ENCODE measurements around the gene CA5A. TPM values are rescaled to one million over a fixed set of nuclear protein-coding genes. Genes with fewer than 3 reads are reported as not detected.

CA5A gene
- total RNA-seq, 1 donor from 2014 or later = not detected

- Histone ChIP-seq H3K9me3 (no peaks in the 10 kb centered on the region), H3K27me3 (no peaks in the 10 kb centered on the region), H3K36me3 (peaks cover 38% of the 10 kb centered on the region), H3K4me3 (no peak overlapping the region), H3K27ac (no peak overlapping the region), H3K4me1 (no peaks in the 10 kb centered on the region)
- no peak for ATAC-seq
- no peak for DNase-seq
- intact Hi-C loops (cut with DNase I) = no loop called here
- TF ChIP-seq, protein P1, sequence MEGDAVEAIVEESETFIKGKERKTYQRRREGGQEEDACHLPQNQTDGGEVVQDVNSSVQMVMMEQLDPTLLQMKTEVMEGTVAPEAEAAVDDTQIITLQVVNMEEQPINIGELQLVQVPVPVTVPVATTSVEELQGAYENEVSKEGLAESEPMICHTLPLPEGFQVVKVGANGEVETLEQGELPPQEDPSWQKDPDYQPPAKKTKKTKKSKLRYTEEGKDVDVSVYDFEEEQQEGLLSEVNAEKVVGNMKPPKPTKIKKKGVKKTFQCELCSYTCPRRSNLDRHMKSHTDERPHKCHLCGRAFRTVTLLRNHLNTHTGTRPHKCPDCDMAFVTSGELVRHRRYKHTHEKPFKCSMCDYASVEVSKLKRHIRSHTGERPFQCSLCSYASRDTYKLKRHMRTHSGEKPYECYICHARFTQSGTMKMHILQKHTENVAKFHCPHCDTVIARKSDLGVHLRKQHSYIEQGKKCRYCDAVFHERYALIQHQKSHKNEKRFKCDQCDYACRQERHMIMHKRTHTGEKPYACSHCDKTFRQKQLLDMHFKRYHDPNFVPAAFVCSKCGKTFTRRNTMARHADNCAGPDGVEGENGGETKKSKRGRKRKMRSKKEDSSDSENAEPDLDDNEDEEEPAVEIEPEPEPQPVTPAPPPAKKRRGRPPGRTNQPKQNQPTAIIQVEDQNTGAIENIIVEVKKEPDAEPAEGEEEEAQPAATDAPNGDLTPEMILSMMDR (IDR thresholded peaks at IDR 0.05) = no peak
These were observed 96.6 kb downstream of the CA5A start for GRCh38 chr16:87839542-87840270.

DNA sequence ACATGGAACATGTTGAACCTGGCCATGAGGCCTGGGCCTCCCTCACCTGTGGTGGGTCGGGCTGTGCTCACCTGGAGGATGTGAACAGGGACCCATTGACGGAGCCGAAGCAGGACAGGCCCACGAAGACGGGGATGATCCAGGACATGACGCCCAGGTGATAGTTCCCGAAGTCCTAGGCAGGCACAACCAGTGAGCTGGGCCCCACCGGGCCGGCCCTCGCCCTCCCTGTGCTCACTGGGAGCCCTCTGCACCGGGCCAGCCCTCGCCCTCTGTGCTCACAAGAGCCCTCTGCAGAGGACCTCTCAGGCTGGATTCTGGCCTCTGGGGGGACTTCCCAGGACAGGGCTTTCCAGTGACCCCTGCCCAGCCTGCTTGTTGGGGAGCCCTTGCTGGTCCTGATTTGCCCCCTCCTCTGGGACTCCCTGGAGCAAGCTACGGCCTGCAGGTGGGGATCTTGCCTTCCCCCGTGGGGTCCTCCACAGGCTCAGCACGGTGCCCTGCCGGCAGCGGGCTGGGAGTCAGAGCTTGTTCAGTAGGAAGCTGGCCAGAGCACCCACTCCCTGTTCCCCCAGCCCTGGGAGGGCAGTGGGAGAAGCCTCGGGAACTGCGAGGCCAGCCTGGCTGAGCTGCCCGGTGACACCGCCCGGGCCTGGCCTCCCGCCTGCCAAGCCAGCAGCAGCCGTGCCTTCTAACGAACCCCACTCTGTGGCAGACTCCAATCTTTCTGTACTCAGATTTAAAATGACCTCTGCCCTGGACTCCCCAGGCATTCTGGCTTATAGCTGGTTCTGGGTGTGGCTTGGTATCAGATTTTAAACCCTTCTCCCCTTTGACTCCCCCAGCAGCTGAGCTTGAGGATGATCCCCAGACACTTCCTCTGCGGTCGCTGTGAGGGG, 97.4 kb downstream of the CA5A start:
- intact Hi-C loops (cut with DNase I) = no loop called here
- DNase-seq = no peak
- H3K4me3 ChIP-seq = no peak overlapping the region
- H3K4me1 ChIP-seq = no peaks in the 10 kb centered on the region
- H3K27me3 ChIP-seq = no peaks in the 10 kb centered on the region
- TF ChIP-seq, protein P1 (IDR thresholded peaks at IDR 0.05) = no peak
- no peak for ATAC-seq
- H3K27ac ChIP-seq = no peak overlapping the region
- H3K36me3 ChIP-seq = peaks cover 38% of the 10 kb centered on the region
- H3K9me3 ChIP-seq = no peaks in the 10 kb centered on the region

Other genes with a start within 250 kb of the CA5A start
- 38.8 TPM for gene KLHDC4, start 170.5 kb downstream of the CA5A start, total RNA-seq
- gene SLC7A5, start 67.0 kb downstream of the CA5A start, total RNA-seq = 13.5 TPM
- 20.6 TPM for gene BANP, start 14.9 kb upstream of the CA5A start, total RNA-seq